BLaER1 (cell line): ENCODE measurements around the gene RASAL2.

ENCODE experiments used
- H3K27ac ChIP-seq: shearing (Covaris generic); formaldehyde crosslinking; 2 replicates; pipeline ENCODE4 v1.8.1; 2022
- H3K27me3 ChIP-seq: shearing (Covaris generic); formaldehyde crosslinking; 2 replicates; pipeline ENCODE4 v1.8.1; 2022
- H3K36me3 ChIP-seq: shearing (Covaris generic); formaldehyde crosslinking; 2 replicates; pipeline ENCODE4 v1.8.1; 2022
- H3K4me1 ChIP-seq: shearing (Covaris generic); formaldehyde crosslinking; 2 replicates; pipeline ENCODE4 v1.8.1; 2022
- H3K4me2 ChIP-seq: shearing (Covaris generic); formaldehyde crosslinking; 2 replicates; pipeline ENCODE4 v1.8.1; 2022
- H3K4me3 ChIP-seq: shearing (Covaris generic); formaldehyde crosslinking; 2 replicates; pipeline ENCODE4 v1.8.1; 2022
- H3K9ac ChIP-seq: shearing (Covaris generic); formaldehyde crosslinking; 2 replicates; pipeline ENCODE4 v1.8.1; 2022
- H3K9me3 ChIP-seq: shearing (Covaris generic); formaldehyde crosslinking; 2 replicates; pipeline ENCODE4 v1.8.1; 2022
- H4K20me1 ChIP-seq: shearing (Covaris generic); formaldehyde crosslinking; 2 replicates; pipeline ENCODE4 v1.8.1; 2022
- Cebpa-rat ChIP-seq: shearing (Covaris generic); IDR thresholded peaks from 2 replicates; pipeline ENCODE4 v1.8.1; 2022

The RASAL2 gene

DNA sequence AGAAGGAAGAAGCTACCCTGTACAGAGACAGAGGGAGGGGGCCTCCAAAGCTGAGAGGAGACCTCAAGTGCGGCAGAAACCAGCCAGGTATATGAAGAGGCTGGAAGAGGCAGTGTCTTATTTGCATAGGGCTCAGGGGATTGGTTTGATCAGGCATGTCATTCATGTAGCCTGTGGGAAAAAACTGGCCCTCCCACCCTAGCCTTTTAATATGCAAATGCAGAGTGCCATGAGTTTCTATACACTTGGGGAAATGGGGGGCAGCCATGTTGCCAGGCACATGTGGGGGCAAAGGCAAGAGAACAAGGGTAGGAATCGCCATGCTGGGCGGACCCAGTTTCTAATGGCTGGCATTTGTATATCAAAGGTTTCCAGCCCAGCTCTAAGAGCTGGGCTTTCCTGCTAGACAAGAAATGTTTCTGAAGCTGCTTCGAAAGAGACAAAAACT lies 172.7 kb downstream of the RASAL2 start:
- no peaks in the 10 kb centered on the region for H3K27me3 ChIP-seq
- H3K4me2 ChIP-seq, result no peak overlapping the region
- H3K4me3 ChIP-seq, result no peak overlapping the region
- H4K20me1 ChIP-seq, result no peaks in the 10 kb centered on the region
- H3K27ac ChIP-seq, result no peak overlapping the region
- TF ChIP-seq Cebpa-rat, result no peak
- no peaks in the 10 kb centered on the region for H3K36me3 ChIP-seq
- no peaks in the 10 kb centered on the region for H3K9me3 ChIP-seq
- H3K9ac ChIP-seq, result no peak overlapping the region
- H3K4me1 ChIP-seq, result no peaks in the 10 kb centered on the region

DNA sequence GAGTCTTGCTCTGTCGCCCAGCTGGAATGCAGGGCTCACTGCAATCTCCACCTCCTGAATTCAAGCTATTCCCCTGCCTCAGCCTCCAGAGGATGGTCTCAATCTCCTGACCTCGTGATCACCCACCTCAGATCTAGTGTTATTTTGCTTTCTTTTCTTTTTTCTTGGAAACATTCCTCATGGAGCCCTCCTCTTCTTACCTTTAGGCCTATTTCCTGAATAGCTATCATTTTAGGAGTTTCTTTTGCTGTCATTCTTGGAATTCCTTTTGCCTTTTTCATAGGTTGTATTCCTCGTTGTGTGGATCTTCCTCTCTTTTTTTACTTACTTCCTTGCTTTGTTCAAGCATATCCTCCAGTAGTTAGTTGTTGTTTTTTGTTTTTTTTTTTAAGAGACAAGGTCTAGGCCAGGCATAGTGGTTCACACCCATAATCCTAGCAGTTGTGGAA lies 173.8 kb downstream of the RASAL2 start:
- no peak for TF ChIP-seq Cebpa-rat
- Histone ChIP-seq H3K4me2 (no peak overlapping the region), H3K9me3 (no peaks in the 10 kb centered on the region), H3K4me3 (no peak overlapping the region), H3K27ac (no peak overlapping the region), H3K27me3 (no peaks in the 10 kb centered on the region), H3K9ac (no peak overlapping the region), H3K36me3 (no peaks in the 10 kb centered on the region), H3K4me1 (no peaks in the 10 kb centered on the region), H4K20me1 (no peaks in the 10 kb centered on the region)

DNA sequence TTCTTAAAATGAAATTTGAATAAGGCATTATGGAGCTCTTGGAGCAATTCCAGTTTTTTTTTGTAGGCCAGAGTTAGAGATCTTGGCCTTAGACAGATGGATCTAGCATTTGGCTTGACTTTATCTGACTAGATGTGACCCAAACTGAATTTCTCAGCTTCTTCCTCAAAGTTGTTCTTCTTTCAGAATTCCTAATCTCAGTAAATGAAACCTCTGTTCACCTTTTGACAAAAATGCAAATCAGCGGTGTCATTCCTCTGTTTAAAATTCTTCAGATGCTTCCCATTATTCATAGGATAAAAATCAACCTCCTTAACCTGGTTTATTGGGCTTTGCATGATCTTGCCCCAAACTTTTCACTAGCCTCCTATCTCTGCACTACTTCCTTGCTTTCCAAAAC lies 177.6 kb downstream of the RASAL2 start:
- Histone ChIP-seq H3K9ac (no peak overlapping the region), H3K4me1 (no peaks in the 10 kb centered on the region), H3K36me3 (no peaks in the 10 kb centered on the region), H3K9me3 (no peaks in the 10 kb centered on the region), H3K4me3 (no peak overlapping the region), H3K27me3 (no peaks in the 10 kb centered on the region), H4K20me1 (no peaks in the 10 kb centered on the region), H3K27ac (no peak overlapping the region), H3K4me2 (no peak overlapping the region)
- no peak for TF ChIP-seq Cebpa-rat

DNA sequence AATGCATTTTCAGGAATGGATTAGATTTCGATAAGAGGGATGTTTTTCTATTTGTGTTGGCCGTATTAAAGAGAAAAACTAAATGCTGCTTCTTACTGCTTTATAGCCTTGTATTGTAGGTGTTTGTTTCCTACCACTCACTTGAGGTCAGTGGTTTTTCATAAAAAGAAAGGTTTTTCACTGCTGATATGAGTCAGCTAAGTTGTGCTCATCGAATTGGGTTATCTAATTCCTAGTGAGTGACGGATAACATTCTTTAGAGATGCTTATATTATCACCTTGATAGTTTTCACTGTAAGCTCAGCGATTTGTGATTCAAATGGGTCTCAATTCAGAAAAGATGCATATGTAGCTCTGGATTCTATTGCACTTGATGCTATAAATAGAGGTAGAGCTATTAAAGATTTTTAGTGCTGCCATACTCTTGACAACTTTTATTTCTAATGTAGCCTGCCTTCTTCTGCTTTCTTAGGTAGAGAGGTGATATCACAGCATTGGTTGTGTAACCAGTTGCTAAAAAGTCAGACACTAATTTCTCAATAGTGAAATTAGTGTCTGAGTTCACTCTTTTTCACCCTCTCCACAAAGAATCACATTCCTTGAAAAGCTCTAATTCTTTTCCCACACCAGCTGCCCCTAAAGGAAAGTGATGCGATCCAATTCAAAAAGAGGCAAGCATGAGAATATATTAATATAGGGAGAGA lies 180.0 kb downstream of the RASAL2 start:
- Histone ChIP-seq H3K27me3 (no peaks in the 10 kb centered on the region), H3K9me3 (peaks cover 7% of the 10 kb centered on the region; the same call in 1 of the 2 replicates), H4K20me1 (no peaks in the 10 kb centered on the region), H3K27ac (no peak overlapping the region), H3K4me1 (no peaks in the 10 kb centered on the region), H3K4me3 (no peak overlapping the region), H3K9ac (no peak overlapping the region), H3K36me3 (no peaks in the 10 kb centered on the region), H3K4me2 (no peak overlapping the region)
- TF ChIP-seq Cebpa-rat, result no peak

DNA sequence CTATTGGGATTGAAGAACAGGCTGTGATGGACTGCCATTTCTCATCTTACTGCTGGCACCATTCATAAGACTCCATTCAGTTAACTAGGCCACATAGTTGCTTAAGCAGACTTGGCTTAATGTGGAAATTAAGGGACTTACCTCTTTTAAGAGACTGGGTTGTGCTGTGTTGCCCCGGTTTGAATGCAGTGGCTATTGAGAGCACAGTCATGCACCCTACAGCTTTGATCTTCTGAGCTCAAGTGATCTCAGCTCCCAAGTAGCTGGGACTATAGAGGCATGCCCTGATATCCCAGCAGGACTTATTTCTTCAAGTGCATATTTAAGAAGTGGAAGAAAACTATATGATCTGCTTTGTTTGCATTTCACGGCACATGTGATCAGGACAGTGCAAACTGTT lies 181.1 kb downstream of the RASAL2 start:
- Histone ChIP-seq H4K20me1 (no peaks in the 10 kb centered on the region), H3K4me2 (no peak overlapping the region), H3K4me1 (no peaks in the 10 kb centered on the region), H3K27me3 (no peaks in the 10 kb centered on the region), H3K4me3 (no peak overlapping the region), H3K9ac (no peak overlapping the region), H3K9me3 (peaks cover 7% of the 10 kb centered on the region; the same call in 1 of the 2 replicates), H3K27ac (no peak overlapping the region), H3K36me3 (no peaks in the 10 kb centered on the region)
- no peak for TF ChIP-seq Cebpa-rat

DNA sequence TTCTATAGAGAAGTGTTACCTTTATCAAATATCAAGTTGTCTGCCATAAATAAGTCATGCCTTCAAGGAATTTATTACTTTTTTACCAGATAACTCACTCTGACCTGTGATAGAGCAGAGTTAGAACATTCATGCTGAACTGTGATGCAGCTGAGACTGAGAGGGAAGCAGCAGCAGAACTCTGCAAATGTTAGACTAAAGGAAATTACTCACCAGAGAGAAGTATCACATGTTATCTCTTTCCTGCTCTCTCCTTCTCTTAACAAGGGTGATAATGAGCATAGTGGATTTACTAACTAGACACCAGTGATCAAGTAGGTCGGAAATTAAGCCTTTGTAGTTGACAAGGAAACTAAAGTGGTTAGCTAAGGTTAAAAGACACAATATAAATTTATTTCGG lies 181.6 kb downstream of the RASAL2 start:
- no peak for TF ChIP-seq Cebpa-rat
- H3K4me1 ChIP-seq, result no peaks in the 10 kb centered on the region
- H4K20me1 ChIP-seq, result no peaks in the 10 kb centered on the region
- no peak overlapping the region for H3K9ac ChIP-seq
- no peaks in the 10 kb centered on the region for H3K27me3 ChIP-seq
- H3K4me2 ChIP-seq, result no peak overlapping the region
- H3K36me3 ChIP-seq, result no peaks in the 10 kb centered on the region
- H3K9me3 ChIP-seq, result peaks cover 7% of the 10 kb centered on the region; the same call in 1 of the 2 replicates
- no peak overlapping the region for H3K27ac ChIP-seq
- H3K4me3 ChIP-seq, result no peak overlapping the region

DNA sequence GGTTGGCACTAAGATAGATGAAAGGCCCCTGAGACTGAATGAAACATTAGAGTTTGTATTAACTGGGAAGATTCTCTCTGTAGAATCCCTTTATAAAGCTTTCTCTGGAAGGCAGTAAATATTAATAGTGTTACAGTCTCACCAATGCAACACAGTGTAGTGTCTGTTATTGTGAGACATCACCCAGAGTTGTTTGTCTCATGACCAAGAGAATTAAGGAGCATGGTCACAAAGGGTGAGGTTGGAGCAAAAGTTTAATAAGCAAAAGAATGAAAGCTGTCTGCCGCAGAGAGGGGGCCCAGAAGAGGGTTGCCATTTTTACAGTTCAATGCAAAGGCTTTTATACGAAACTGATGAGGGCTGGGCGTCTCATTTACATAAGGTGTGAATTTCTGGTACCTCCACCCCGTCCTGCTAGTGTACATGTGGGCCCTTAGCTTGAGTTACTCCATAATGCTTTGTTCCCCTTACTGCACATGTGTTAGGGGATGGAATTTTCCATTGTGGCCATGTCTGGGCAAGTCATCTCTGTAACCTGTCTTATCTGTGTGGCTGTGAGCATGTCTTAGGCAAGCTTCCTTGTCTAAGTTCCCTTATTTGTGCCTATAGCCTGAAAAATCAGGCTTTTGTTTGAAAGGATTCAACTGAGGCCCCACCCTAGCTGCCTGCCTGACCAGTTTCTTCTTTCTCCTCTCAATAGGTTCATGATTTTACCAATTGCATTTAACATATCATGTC lies 184.1 kb downstream of the RASAL2 start:
- H3K4me1 ChIP-seq, result no peaks in the 10 kb centered on the region
- H3K4me3 ChIP-seq, result no peak overlapping the region
- peaks cover 7% of the 10 kb centered on the region; the same call in 1 of the 2 replicates for H3K9me3 ChIP-seq
- no peak overlapping the region for H3K4me2 ChIP-seq
- no peak for TF ChIP-seq Cebpa-rat
- no peaks in the 10 kb centered on the region for H3K27me3 ChIP-seq
- no peaks in the 10 kb centered on the region for H4K20me1 ChIP-seq
- no peak overlapping the region for H3K9ac ChIP-seq
- no peaks in the 10 kb centered on the region for H3K36me3 ChIP-seq
- no peak overlapping the region for H3K27ac ChIP-seq

DNA sequence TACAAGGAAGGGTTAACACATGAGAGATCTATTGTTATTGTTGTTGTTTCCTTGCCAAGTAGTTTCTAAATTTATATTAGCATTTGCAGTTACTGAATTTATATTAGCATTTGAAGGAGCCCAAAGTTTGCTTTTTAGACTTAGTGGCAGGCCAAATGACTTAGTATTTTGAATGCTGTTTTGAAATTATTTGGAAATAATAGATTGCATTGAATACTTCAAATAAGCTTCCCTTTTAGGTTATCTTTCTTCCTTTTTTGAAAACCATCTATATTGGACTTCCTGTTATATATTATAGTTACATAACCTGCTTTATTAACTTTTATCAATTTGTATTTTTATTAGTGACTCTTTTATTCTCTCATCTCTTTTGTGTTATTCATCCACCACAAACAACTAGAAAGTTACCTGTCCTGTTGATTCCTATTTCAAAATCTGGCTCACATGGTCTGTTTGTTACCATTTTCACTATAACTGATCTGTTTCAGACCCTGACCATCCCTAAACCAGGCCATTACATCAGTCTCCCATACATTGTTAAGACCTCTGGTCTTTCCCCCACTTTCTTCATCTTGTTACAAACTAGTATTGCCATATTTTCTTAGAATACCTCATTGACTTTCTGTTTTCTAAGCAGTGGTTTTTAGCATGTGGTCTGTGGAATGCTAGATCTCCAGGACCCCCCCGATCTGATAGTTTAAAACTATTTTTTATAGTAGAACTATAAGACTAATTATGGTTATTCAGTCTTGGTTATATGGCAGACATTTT lies 185.2 kb downstream of the RASAL2 start:
- Histone ChIP-seq H3K9ac (no peak overlapping the region), H3K27me3 (no peaks in the 10 kb centered on the region), H3K4me3 (no peak overlapping the region), H3K4me2 (no peak overlapping the region), H4K20me1 (no peaks in the 10 kb centered on the region), H3K27ac (no peak overlapping the region), H3K9me3 (peaks cover 7% of the 10 kb centered on the region; the same call in 1 of the 2 replicates), H3K36me3 (no peaks in the 10 kb centered on the region), H3K4me1 (peaks cover 4% of the 10 kb centered on the region; the same call in 1 of the 2 replicates)
- no peak for TF ChIP-seq Cebpa-rat

DNA sequence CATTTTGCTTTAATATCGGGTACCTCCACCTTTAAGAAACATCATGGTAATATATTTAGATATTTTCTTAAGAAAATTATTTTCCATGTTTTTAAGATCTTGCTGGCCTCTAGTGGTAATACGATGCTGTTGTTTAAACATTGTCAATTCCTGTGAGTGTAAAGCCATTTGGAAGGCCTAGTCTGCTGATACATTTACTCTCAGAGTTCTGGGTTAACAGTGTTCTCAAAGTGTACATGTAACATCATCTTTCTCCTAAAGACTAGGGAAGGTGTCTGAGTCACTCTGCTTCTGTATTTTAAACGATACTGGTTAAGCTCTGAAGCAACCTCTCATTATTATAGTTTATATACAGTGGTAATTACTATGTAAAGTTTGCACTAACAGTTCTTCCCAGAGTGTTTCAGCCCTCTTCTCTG lies 189.1 kb downstream of the RASAL2 start:
- Histone ChIP-seq H3K4me2 (no peak overlapping the region), H3K9me3 (peaks cover 4% of the 10 kb centered on the region; the same call in 1 of the 2 replicates), H3K36me3 (no peaks in the 10 kb centered on the region), H3K4me3 (no peak overlapping the region), H3K27ac (no peak overlapping the region), H3K9ac (no peak overlapping the region), H4K20me1 (no peaks in the 10 kb centered on the region), H3K27me3 (no peaks in the 10 kb centered on the region), H3K4me1 (peaks cover 7% of the 10 kb centered on the region; the same call in 1 of the 2 replicates)
- no peak for TF ChIP-seq Cebpa-rat
